A673 (cell line): Measurements from ENCODE around the gene HOXA9.

Experiments used
- EZH2 ChIP-seq: fragments of 200-600 bp; sonication (generic); IDR thresholded peaks from 2 replicates; pipeline ENCODE4 v1.6.1; 2017; ENCODE audit warnings: borderline replicate concordance, low read depth, mild to moderate bottlenecking, mixed read lengths, antibody characterized with exemption, low read length; ENCODE audit not compliant: poor library complexity, severe bottlenecking
- TF ChIP-seq, protein P1 (sequence below): fragments of 300-800, 200-600 bp; sonication (generic); conservative IDR thresholded peaks from 2 replicates; pipeline ENCODE4 v1.5.1; 2017; ENCODE audit warnings: low read depth, mild to moderate bottlenecking, antibody characterized with exemption, low read length, moderate library complexity, mixed read lengths

DNA sequence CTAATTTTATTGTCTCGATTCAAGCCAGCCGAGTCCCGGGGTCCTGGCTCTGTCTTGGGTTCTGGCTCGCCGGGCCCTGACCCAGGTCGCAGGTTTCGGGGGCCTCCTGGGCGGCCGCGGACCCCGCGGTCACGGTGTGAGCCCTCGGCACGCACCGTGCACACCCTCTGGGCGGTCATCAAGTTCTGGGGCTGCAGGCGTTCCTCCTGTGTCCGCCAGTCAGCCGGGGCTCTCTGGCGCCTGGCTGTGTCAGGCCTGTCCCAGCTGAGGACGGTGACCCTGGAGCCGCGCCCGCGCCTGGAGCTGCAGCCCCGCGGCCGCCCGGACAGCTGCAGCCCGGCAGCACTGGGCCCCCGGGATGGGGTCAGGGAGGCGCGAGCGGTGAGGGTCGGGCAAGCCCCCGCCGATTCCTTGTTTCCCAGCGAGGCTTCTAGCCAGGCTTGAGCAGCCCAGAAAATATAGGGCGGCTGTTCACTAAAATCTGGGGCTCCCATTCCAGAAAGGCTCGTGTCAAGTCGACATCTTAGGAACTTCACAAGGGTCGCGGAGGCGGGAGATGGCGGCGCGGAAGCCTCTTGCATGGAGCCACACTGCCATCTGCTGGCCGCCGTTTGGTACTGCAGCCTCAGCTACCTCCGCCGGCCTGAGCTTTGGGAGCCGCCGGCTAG lies 4.7 kb downstream of the HOXA9 start:
- TF ChIP-seq, protein P1, sequence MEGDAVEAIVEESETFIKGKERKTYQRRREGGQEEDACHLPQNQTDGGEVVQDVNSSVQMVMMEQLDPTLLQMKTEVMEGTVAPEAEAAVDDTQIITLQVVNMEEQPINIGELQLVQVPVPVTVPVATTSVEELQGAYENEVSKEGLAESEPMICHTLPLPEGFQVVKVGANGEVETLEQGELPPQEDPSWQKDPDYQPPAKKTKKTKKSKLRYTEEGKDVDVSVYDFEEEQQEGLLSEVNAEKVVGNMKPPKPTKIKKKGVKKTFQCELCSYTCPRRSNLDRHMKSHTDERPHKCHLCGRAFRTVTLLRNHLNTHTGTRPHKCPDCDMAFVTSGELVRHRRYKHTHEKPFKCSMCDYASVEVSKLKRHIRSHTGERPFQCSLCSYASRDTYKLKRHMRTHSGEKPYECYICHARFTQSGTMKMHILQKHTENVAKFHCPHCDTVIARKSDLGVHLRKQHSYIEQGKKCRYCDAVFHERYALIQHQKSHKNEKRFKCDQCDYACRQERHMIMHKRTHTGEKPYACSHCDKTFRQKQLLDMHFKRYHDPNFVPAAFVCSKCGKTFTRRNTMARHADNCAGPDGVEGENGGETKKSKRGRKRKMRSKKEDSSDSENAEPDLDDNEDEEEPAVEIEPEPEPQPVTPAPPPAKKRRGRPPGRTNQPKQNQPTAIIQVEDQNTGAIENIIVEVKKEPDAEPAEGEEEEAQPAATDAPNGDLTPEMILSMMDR = peak; percentile 96
- no peak for TF ChIP-seq EZH2
